DND-41 (cell line): ENCODE results near the gene C1orf167.

Source experiments
- EZH2 ChIP-seq: IDR thresholded peaks from 3 replicates; pipeline ENCODE4 v1.6.1; 2012; ENCODE audit warnings: borderline replicate concordance, low read depth, mild to moderate bottlenecking, moderate library complexity, low read length, inconsistent platforms; ENCODE audit not compliant: severe bottlenecking
- TF ChIP-seq, protein P1 (sequence below): IDR thresholded peaks from 2 replicates; pipeline ENCODE4 v1.5.1; 2012; ENCODE audit warnings: borderline replicate concordance, low read length, moderate library complexity, mild to moderate bottlenecking; ENCODE audit not compliant: poor library complexity, severe bottlenecking; ENCODE audit errors: extremely low read depth

- TF ChIP-seq, protein P1, sequence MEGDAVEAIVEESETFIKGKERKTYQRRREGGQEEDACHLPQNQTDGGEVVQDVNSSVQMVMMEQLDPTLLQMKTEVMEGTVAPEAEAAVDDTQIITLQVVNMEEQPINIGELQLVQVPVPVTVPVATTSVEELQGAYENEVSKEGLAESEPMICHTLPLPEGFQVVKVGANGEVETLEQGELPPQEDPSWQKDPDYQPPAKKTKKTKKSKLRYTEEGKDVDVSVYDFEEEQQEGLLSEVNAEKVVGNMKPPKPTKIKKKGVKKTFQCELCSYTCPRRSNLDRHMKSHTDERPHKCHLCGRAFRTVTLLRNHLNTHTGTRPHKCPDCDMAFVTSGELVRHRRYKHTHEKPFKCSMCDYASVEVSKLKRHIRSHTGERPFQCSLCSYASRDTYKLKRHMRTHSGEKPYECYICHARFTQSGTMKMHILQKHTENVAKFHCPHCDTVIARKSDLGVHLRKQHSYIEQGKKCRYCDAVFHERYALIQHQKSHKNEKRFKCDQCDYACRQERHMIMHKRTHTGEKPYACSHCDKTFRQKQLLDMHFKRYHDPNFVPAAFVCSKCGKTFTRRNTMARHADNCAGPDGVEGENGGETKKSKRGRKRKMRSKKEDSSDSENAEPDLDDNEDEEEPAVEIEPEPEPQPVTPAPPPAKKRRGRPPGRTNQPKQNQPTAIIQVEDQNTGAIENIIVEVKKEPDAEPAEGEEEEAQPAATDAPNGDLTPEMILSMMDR = no peak
- TF ChIP-seq EZH2 = no peak
Observed at GRCh38 chr1:11781297-11781696, 19.3 kb downstream of the C1orf167 start.
